A673 (cell line): ENCODE measurements around the gene NCK1. TPM values are rescaled to one million over a fixed set of nuclear protein-coding genes. Genes with fewer than 3 reads are reported as not detected.

Experiments
- BruUV-seq: library from RNA; stranded (reverse); fragments of 400-500 nt; replicated peaks from 2 replicates; lab custom pipeline; 2021; lab: Mats Ljungman, UMichigan
- CTCF ChIA-PET: fragments of 300-600 bp; sonication (Branson Sonifier 250); formaldehyde crosslinking; loops from one replicate; lab custom pipeline; 2022; ENCODE audit warnings: antibody characterized with exemption; lab: Charles Lee
- POLR2A ChIA-PET: fragments of 300-600 bp; sonication (Branson Sonifier 250); formaldehyde crosslinking; loops from one replicate; lab custom pipeline; 2022; ENCODE audit warnings: antibody characterized with exemption; ENCODE audit not compliant: low non-redundant PET; lab: Charles Lee
- DNase-seq: peaks from one replicate; pipeline ENCODE4 v3.0.0-alpha.2; 2015; ENCODE audit warnings: low spot score
- H3K27ac ChIP-seq: fragments of 200-600 bp; sonication (generic); 2 replicates; pipeline ENCODE4 v1.5.1; 2016; ENCODE audit warnings: mixed run types, low read depth, mild to moderate bottlenecking, mixed read lengths, antibody characterized with exemption, low read length; ENCODE audit not compliant: poor library complexity, severe bottlenecking
- H3K27me3 ChIP-seq: fragments of 200-600 bp; sonication (generic); replicated peaks from 2 replicates; pipeline ENCODE4 v1.6.1; 2017; ENCODE audit warnings: mixed run types, low read depth, mild to moderate bottlenecking, mixed read lengths, antibody characterized with exemption, low read length; ENCODE audit not compliant: insufficient read depth, poor library complexity
- H3K36me3 ChIP-seq: fragments of 200-600 bp; sonication (generic); 2 replicates; pipeline ENCODE4 v1.6.1; 2016; ENCODE audit warnings: mixed run types, mild to moderate bottlenecking, mixed read lengths, antibody characterized with exemption, low read length; ENCODE audit not compliant: insufficient read depth, poor library complexity, severe bottlenecking
- H3K4me1 ChIP-seq: fragments of 200-600 bp; sonication (generic); 2 replicates; pipeline ENCODE4 v1.6.1; 2017; ENCODE audit warnings: mixed run types, mild to moderate bottlenecking, mixed read lengths, antibody characterized with exemption, low read length; ENCODE audit not compliant: insufficient read depth, poor library complexity, severe bottlenecking
- H3K4me3 ChIP-seq: fragments of 200-600 bp; sonication (generic); 2 replicates; pipeline ENCODE4 v1.5.1; 2016; ENCODE audit warnings: low read depth, mixed run types, mild to moderate bottlenecking, mixed read lengths, low read length; ENCODE audit not compliant: poor library complexity, severe bottlenecking
- H3K9me3 ChIP-seq: fragments of 200-600 bp; sonication (generic); 2 replicates; pipeline ENCODE4 v1.6.1; 2016; ENCODE audit warnings: mixed run types, low read depth, mild to moderate bottlenecking, mixed read lengths, antibody characterized with exemption, low read length; ENCODE audit not compliant: poor library complexity, severe bottlenecking
- EZH2 ChIP-seq: fragments of 200-600 bp; sonication (generic); IDR thresholded peaks from 2 replicates; pipeline ENCODE4 v1.6.1; 2017; ENCODE audit warnings: borderline replicate concordance, low read depth, mild to moderate bottlenecking, mixed read lengths, antibody characterized with exemption, low read length; ENCODE audit not compliant: poor library complexity, severe bottlenecking
- intact Hi-C: fragments of 100-400 bp; cut with micrococcal nuclease; formaldehyde crosslinking; loops from one replicate; pipeline ENCODE4 v1.10.0; 2022; ENCODE audit not compliant: unreplicated experiment
- total RNA-seq: library from RNA; stranded (reverse); gene quantifications from 2 replicates; pipeline ENCODE4 v1.2.3, GENCODE V29; 2021
- TF ChIP-seq, protein P1 (sequence below): fragments of 300-800, 200-600 bp; sonication (generic); conservative IDR thresholded peaks from 2 replicates; pipeline ENCODE4 v1.5.1; 2017; ENCODE audit warnings: low read depth, mild to moderate bottlenecking, antibody characterized with exemption, low read length, moderate library complexity, mixed read lengths

Gene NCK1
- total RNA-seq, 1 experiment from 2014 or later, result 50.2 TPM

DNA sequence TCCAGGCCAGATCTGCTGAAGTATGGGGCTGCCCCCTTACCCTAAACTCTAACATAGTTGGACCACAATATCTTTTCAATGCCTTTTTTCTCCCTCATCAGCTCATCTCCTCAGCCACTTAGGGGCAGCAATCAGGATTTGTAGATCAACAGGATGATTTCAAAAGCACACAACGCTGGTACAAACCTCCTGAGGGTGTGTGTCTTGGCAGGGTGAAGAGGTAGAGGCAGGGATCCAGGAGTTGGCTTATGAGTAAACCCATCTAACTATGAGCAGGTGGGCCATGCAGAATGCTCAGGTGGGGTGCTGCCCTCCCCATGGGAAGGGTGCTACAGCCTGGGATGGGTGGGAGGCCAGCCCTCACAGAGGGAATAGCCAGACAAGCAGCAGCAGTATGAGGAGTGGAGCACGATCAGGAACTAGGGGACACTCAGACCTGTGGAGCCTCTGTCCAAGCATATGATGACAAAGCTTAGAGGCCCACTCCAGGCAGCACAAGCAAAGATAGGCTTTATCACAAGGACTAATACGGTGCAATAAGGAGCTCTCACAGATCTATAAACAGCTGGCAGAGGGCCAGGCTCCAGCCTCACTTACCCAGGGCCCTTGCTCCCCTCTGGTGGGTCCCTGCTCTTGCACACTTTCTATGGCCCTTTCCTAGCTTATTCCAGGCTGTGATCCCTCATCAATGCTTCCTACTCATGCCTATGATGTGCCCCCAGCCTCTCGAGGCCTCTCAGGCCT, 127.9 kb downstream of the NCK1 start:
- TF ChIP-seq, protein P1, sequence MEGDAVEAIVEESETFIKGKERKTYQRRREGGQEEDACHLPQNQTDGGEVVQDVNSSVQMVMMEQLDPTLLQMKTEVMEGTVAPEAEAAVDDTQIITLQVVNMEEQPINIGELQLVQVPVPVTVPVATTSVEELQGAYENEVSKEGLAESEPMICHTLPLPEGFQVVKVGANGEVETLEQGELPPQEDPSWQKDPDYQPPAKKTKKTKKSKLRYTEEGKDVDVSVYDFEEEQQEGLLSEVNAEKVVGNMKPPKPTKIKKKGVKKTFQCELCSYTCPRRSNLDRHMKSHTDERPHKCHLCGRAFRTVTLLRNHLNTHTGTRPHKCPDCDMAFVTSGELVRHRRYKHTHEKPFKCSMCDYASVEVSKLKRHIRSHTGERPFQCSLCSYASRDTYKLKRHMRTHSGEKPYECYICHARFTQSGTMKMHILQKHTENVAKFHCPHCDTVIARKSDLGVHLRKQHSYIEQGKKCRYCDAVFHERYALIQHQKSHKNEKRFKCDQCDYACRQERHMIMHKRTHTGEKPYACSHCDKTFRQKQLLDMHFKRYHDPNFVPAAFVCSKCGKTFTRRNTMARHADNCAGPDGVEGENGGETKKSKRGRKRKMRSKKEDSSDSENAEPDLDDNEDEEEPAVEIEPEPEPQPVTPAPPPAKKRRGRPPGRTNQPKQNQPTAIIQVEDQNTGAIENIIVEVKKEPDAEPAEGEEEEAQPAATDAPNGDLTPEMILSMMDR, result no peak
- no peak for TF ChIP-seq EZH2
- intact Hi-C loops, result no loop called here
- POLR2A ChIA-PET, result interaction anchor here (0.6 kb wide), 1 partner anchor 189 kb away, joined by 15 read pairs; no protein-coding TSS in a partner anchor
- no peak for DNase-seq
- no peaks in the 10 kb centered on the region for H3K36me3 ChIP-seq
- peaks cover 6% of the 10 kb centered on the region for H3K4me1 ChIP-seq
- H3K9me3 ChIP-seq, result no peaks in the 10 kb centered on the region
- no TSS peak for BruUV-seq
- H3K4me3 ChIP-seq, result no peak overlapping the region
- H3K27me3 ChIP-seq, result no peaks in the 10 kb centered on the region
- no peak overlapping the region for H3K27ac ChIP-seq
- CTCF ChIA-PET, result no interaction called here

GRCh38 chr3:136990826-136991225, 128.8 kb downstream of the NCK1 start:
- no peaks in the 10 kb centered on the region for H3K36me3 ChIP-seq
- no peak for DNase-seq
- H3K4me1 ChIP-seq, result peaks cover 11% of the 10 kb centered on the region
- BruUV-seq, result no TSS peak
- no peak for TF ChIP-seq EZH2
- TF ChIP-seq, protein P1, result no peak
- ChIA-PET CTCF (no interaction called here), POLR2A (no interaction called here)
- no peaks in the 10 kb centered on the region for H3K27me3 ChIP-seq
- H3K9me3 ChIP-seq, result no peaks in the 10 kb centered on the region
- intact Hi-C loops, result no loop called here
- H3K27ac ChIP-seq, result no peak overlapping the region
- no peak overlapping the region for H3K4me3 ChIP-seq

DNA sequence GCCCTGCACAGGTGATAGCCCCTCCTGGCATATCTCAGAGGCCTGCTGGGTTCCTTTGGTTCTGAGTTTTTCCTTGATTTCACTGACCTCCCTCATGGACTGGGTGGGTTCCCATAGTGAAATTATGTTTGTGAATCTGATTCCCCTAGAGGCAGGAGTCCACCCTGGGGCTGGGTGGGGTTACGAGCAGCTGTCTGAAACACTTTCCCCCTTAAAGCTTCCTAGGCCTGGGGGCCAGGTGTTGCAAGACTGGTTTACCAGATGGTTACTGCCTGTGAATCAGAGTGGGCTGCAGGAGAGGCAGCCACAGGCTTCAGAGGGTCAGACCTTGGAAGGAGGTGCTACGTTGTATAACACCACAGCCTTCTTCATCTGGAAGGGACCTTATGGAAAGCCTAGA, 130.1 kb downstream of the NCK1 start:
- intact Hi-C loops, result no loop called here
- H3K27me3 ChIP-seq, result no peaks in the 10 kb centered on the region
- CTCF ChIA-PET, result no interaction called here
- BruUV-seq, result no TSS peak
- no peaks in the 10 kb centered on the region for H3K36me3 ChIP-seq
- TF ChIP-seq EZH2, result no peak
- H3K27ac ChIP-seq, result no peak overlapping the region
- POLR2A ChIA-PET, result no interaction called here
- peaks cover 11% of the 10 kb centered on the region for H3K4me1 ChIP-seq
- H3K4me3 ChIP-seq, result no peak overlapping the region
- no peak for DNase-seq
- no peaks in the 10 kb centered on the region for H3K9me3 ChIP-seq
